Hair follicular keratinocyte (primary cell): ENCODE data around the gene OR8B4. TPM values are rescaled to one million over a fixed set of nuclear protein-coding genes. Genes with fewer than 3 reads are reported as not detected.

Source experiments
- total RNA-seq: library from RNA; depleted of rRNA; stranded (reverse); fragments of >200 nt; gene quantifications from 2 replicates; pipeline ENCODE4 v1.2.3, GENCODE V29; 2015

Gene OR8B4, protein sequence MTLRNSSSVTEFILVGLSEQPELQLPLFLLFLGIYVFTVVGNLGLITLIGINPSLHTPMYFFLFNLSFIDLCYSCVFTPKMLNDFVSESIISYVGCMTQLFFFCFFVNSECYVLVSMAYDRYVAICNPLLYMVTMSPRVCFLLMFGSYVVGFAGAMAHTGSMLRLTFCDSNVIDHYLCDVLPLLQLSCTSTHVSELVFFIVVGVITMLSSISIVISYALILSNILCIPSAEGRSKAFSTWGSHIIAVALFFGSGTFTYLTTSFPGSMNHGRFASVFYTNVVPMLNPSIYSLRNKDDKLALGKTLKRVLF
- not detected in 2 replicates for total RNA-seq

DNA sequence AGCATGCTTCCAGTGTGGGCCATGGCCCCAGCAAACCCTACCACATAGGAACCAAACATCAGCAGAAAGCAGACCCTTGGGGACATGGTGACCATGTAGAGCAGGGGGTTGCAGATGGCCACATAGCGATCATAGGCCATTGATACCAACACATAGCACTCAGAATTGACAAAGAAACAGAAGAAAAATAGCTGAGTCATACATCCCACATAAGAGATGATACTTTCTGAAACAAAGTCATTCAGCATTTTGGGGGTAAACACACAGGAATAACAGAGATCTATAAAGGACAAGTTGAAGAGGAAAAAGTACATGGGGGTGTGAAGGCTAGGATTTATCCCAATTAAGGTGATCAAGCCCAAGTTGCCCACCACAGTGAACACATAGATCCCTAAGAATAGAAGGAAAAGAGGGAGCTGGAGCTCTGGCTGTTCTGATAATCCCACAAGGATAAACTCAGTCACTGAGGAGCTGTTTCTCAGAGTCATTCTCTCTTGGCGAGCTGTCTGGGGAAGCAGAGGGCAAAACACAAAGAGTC lies at the start of gene OR8B4:
OR8B4 (minus strand) TSS at position 488 of the 538 bp plus-strand sequence; CDS start at position 488, 0 bp downstream.

DNA sequence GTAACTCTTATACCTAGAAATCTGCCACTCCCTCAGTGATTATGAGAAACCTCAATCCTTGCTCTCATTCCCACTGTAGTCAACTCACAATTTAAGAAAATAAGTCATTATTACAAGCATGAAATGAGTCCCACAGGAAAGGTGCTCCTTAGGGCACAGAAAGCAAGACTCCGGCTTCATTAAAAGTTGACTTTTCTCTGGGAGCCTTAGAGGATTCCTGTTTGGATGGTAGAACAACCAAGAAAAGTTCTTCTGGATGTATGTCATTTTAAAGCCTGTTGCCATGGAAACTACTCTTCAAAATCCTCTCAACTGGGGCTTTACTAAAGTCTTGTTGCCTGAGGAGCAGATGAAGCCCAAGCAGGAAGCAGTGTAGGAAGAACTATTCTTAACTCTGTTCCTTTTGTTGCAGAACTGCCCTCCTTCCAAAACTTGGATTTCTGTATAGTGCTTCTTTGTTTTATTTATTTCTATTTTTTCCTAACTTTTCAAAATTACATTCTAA lies 21.0 kb upstream of the OR8B4 start, which contains the start of gene OR8B8:
OR8B8 (minus strand) TSS at position 51 of the 505 bp plus-strand sequence. CDS start 4,611 bp downstream, outside the sequence.

DNA sequence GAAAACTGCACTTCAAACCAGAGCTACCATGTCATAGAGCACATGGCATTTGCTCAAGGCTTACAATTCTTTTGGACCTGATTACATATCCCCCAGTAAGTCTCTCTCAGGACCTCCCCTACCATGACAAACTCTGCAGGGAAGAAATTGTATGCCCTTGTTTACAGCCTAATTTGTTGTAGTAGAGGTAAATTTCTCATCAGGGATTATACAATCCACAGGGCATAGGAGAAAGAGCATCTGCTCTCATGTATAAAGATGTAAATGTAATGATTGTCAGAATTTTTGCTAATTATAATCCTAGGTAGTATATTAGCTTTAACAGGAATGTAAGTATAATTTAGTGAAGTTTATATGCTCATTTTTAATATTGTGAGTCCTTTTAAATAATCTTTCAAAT lies 25.7 kb downstream of the OR8B4 start, which contains the start of gene OR8B3:
OR8B3 (minus strand) TSS at position 101 of the 400 bp plus-strand sequence. CDS start 1,673 bp downstream, outside the sequence.

DNA sequence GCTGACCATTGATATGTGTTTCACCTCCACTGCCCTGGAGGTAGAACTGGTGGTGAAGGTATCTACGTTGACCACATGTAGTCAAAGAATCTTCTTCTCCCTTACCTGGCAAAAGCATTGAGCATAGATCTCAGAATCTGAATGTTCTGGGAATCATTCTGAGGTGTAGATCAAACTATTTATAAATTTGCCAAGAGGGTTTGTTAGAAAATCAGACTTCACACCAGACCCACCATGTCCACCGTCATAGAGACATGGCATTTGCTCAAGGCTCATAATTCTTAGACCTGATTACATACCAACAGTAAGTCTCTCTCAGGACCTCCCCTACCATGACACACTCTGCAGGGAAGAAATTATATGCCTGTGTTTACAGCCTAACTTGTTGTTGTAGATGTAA lies 40.3 kb downstream of the OR8B4 start, which contains the start of gene OR8B2:
OR8B2 (minus strand) TSS at position 101 of the 400 bp plus-strand sequence. CDS start 1,156 bp downstream, outside the sequence.

Other genes with a start within 250 kb of the OR8B4 start
- gene OR10D3, start 241.5 kb downstream of the OR8B4 start, total RNA-seq, result not detected in 2 replicates
- gene OR8G1, start 183.8 kb downstream of the OR8B4 start, total RNA-seq, result not detected in 2 replicates
- not detected in 2 replicates for gene OR8G5, start 168.5 kb downstream of the OR8B4 start, total RNA-seq
- gene OR8D1, start 110.9 kb downstream of the OR8B4 start, total RNA-seq, result not detected in 2 replicates
- not detected in 2 replicates for gene OR8D2, start 104.7 kb downstream of the OR8B4 start, total RNA-seq
- gene OR8B2, start 40.4 kb downstream of the OR8B4 start, total RNA-seq, result not detected in 2 replicates
- gene OR8B3, start 25.8 kb downstream of the OR8B4 start, total RNA-seq, result not detected in 2 replicates
- gene OR8B8, start 20.8 kb upstream of the OR8B4 start, total RNA-seq, result not detected in 2 replicates
- not detected in 2 replicates for gene OR8B12, start 118.8 kb upstream of the OR8B4 start, total RNA-seq
- gene OR8A1, start 145.1 kb upstream of the OR8B4 start, total RNA-seq, result not detected in 2 replicates
- gene PANX3, start 186.6 kb upstream of the OR8B4 start, total RNA-seq, result not detected in 2 replicates
- 19.3 and 19.7 TPM in 2 replicates for gene TBRG1, start 198.0 kb upstream of the OR8B4 start, total RNA-seq
- gene SIAE, start 248.9 kb upstream of the OR8B4 start, total RNA-seq, result 9.6 and 10.1 TPM in 2 replicates
- gene SPA17, start 249.0 kb upstream of the OR8B4 start, total RNA-seq, result 21.6 and 28.0 TPM in 2 replicates